Calu3 (cell line): ENCODE measurements around the gene BSCL2. TPM values are rescaled to one million over a fixed set of nuclear protein-coding genes. Genes with fewer than 3 reads are reported as not detected.
"Not testable (repeated sequence)": the region's sequence is repeated elsewhere in the genome, so short reads cannot be mapped to it uniquely, and the experiment has no call there.

Experiments used
- BruUV-seq: library from RNA; stranded (reverse); fragments of 400-500 nt; replicated peaks from 2 replicates; lab custom pipeline; 2021; lab: Mats Ljungman, UMichigan
- CTCF ChIA-PET: fragments of 300-600 bp; sonication (Branson Sonifier 250); formaldehyde crosslinking; loops from one replicate; lab custom pipeline; 2022; ENCODE audit warnings: antibody characterized with exemption; lab: Charles Lee
- DNase-seq: peaks from one replicate; pipeline ENCODE4 v3.0.0; 2022
- H3K27ac Mint-ChIP-seq: one replicate; pipeline ENCODE4 v1.8.0; 2022; ENCODE audit warnings: mixed read lengths; ENCODE audit not compliant: unreplicated experiment
- H3K27me3 Mint-ChIP-seq: one replicate; pipeline ENCODE4 v1.8.0; 2022; ENCODE audit warnings: mixed read lengths; ENCODE audit not compliant: unreplicated experiment
- H3K36me3 Mint-ChIP-seq: one replicate; pipeline ENCODE4 v1.8.0; 2022; ENCODE audit warnings: mild to moderate bottlenecking, moderate library complexity, mixed read lengths; ENCODE audit not compliant: insufficient read depth, unreplicated experiment
- H3K4me1 Mint-ChIP-seq: one replicate; pipeline ENCODE4 v1.8.0; 2022; ENCODE audit warnings: mild to moderate bottlenecking, low read depth, mixed read lengths; ENCODE audit not compliant: unreplicated experiment
- H3K4me3 Mint-ChIP-seq: one replicate; pipeline ENCODE4 v1.8.0; 2022; ENCODE audit warnings: mild to moderate bottlenecking, low read depth, moderate library complexity, mixed read lengths; ENCODE audit not compliant: unreplicated experiment
- H3K9me3 Mint-ChIP-seq: one replicate; pipeline ENCODE4 v1.8.0; 2022; ENCODE audit warnings: low read depth, mixed read lengths; ENCODE audit not compliant: unreplicated experiment
- CTCF ChIP-seq: fragments of 200-600 bp; IDR thresholded peaks from one replicate; pipeline ENCODE4 v1.8.0; 2022; ENCODE audit warnings: antibody characterized with exemption; ENCODE audit not compliant: unreplicated experiment
- intact Hi-C: fragments of 100-400 bp; cut with micrococcal nuclease; formaldehyde crosslinking; loops from one replicate; pipeline ENCODE4 v1.10.0; 2022; ENCODE audit not compliant: unreplicated experiment
- total RNA-seq: library from RNA; stranded (reverse); gene quantifications from 2 replicates; pipeline ENCODE4 v1.2.3, GENCODE V29; 2022

Gene BSCL2
- total RNA-seq, 1 experiment from 2014 or later: 71.5 TPM

DNA sequence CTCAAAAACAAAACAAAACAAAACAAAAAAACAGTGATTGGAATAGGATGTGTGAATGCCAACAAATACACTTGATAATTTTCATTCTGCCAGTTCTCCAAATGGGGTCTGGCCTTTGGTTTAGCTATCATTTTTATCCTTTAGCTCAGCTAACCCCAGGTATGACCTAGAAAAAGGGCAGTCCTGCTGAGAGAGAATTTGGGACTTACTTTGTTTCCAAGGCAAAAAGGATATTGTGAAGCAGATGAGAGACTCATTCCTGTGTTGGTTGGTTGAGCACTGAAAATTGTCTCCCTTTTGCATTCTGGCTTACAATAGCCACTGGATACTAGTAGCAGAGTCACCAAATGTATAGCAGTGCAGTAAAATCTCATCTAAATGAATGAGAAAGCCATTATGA is 30.0 kb upstream of the BSCL2 start:
- TF ChIP-seq CTCF: no peak
- DNase-seq: no peak
- H3K4me3 Mint-ChIP-seq: no peak overlapping the region
- no peak overlapping the region for H3K27ac Mint-ChIP-seq
- CTCF ChIA-PET: interaction anchor here (0.7 kb wide), 1 partner anchor 190 kb away, joined by 3 read pairs; the partner anchor contains the start of gene AHNAK
- no peaks in the 10 kb centered on the region for H3K9me3 Mint-ChIP-seq
- BruUV-seq: no TSS peak
- intact Hi-C loops: no loop called here
- H3K4me1 Mint-ChIP-seq: no peaks in the 10 kb centered on the region
- H3K36me3 Mint-ChIP-seq: peaks cover 59% of the 10 kb centered on the region
- H3K27me3 Mint-ChIP-seq: no peaks in the 10 kb centered on the region

DNA sequence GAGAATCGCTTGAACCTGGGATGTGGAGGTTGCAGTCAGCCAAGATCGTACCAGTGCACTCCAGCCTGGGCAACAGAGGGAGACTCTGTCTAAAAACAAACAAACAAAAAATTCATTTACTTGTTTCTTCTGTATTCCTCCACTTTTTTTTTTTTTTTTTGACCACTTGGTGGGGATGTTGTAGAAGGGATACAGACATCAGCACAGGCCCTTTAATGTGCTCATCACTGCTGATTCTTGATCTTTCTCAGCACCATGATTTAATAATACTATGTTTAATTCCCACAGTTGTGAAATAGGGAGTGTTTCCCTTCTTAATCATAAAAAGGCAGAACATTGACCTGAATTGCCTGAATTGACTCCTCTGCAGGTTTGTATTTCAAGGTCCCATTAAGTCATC is 25.6 kb upstream of the BSCL2 start:
- H3K9me3 Mint-ChIP-seq: no peaks in the 10 kb centered on the region
- no peak for DNase-seq
- H3K4me1 Mint-ChIP-seq: no peaks in the 10 kb centered on the region
- H3K27me3 Mint-ChIP-seq: no peaks in the 10 kb centered on the region
- H3K36me3 Mint-ChIP-seq: peaks cover 42% of the 10 kb centered on the region
- intact Hi-C loops: no loop called here
- CTCF ChIA-PET: no interaction called here
- H3K4me3 Mint-ChIP-seq: no peak overlapping the region
- no TSS peak for BruUV-seq
- H3K27ac Mint-ChIP-seq: no peak overlapping the region
- TF ChIP-seq CTCF: no peak

DNA sequence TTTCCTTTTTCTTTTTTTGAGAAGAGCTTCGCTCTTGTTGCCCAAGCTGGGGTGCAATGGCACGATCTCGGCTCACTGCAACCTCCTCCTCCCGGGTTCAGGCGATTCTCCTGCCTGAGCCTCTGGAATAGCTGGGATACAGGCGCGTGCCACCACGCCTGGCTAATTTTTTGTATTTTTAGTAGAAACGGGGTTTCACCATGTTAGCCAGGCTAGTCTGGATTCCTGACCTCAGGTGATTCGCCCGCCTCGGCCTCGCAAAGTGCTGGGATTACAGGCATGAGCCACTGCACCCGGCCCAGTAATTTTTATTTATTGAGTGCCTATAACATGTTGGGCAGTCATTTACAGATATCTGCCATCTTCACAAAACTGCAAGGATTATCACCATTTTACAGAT is 22.9 kb upstream of the BSCL2 start:
- Mint-ChIP-seq H3K36me3 (peaks cover 54% of the 10 kb centered on the region), H3K4me3 (peak overlapping the region; percentile 89)
- H3K27ac Mint-ChIP-seq, intact Hi-C loops, H3K9me3 Mint-ChIP-seq, H3K4me1 Mint-ChIP-seq, BruUV-seq, CTCF ChIA-PET, DNase-seq, H3K27me3 Mint-ChIP-seq: not testable (repeated sequence)

DNA sequence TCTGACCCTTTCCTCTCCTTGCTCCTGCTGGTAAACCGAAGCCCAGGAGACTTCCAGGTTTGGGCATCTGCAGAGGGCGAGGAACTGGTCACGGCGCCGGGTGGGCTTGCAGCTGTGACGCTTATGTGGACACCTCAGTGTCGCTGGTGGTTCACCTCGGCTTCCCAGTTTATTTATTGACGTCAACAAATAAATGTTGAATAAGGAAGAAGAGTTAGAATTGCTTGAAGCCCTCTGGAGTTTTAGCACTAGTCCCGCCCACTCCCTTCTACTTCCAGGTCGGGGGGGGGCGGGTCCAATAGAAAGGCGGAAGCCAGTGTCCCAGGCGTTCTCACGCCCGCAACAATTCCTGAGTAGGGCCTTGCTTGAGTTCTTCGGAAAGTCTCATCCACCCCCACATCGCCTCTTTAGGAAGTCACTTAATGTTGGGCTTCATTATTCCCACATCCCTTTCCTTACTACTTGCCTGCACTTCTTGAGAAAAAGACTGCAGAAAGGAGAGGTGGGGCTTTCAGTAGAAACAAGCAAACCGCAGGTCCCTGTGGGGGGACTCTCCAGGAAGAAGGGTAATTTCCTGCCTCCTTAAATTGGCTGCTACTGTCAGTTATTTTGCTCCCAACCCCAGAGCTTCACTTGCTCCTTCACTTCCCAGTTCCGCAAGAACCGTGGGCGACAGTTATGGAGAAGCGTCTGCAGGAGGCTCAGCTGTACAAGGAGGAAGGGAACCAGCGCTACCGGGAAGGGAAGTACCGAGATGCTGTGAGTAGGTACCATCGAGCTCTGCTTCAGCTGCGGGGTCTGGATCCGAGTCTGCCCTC is 21.2 kb upstream of the BSCL2 start, which contains the start of gene TTC9C:
Gene TTC9C (plus strand): TSS at position 316 of the 818 bp plus-strand sequence. CDS start 363 bp downstream, at position 679.
- Mint-ChIP-seq H3K4me3 (peak within 1 kb of the TSS; percentile 89), H3K9me3 (no peaks in the 10 kb centered on the region), H3K4me1 (peaks cover 11% of the 10 kb centered on the region), H3K27ac (peak within 1 kb of the TSS; percentile 98), H3K27me3 (no peaks in the 10 kb centered on the region), H3K36me3 (peaks cover 68% of the 10 kb centered on the region)
- peak; percentile 85 for DNase-seq
- no peak for TF ChIP-seq CTCF
- intact Hi-C loops: no loop called here
- BruUV-seq: TSS peak; percentile 72
- CTCF ChIA-PET: interaction anchor here (0.6 to 2.2 kb wide), 7 partner anchors 26 to 155 kb away, joined by 3 to 8 read pairs (median 5); partner anchors contain the start of genes EEF1G, UQCC3 and ZBTB3

DNA sequence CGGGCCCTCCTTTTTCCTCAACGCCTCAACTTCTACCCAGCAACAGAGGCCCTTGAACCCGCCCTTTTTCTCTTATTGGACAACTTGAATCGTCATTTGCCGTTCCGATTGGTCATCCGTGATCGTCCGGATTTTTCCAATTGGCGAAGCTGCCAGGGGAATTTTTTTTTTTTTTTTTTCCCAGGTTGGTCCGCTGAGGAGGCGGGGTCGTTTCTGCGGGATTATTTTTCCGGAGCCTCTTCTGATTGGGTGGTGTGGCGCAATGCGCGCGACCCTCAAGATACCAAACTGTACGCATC is 20.6 kb upstream of the BSCL2 start:
- TF ChIP-seq CTCF: no peak
- Mint-ChIP-seq H3K4me3 (peak overlapping the region; percentile 89), H3K27ac (peak overlapping the region; percentile 98), H3K9me3 (no peaks in the 10 kb centered on the region), H3K4me1 (peaks cover 11% of the 10 kb centered on the region), H3K36me3 (peaks cover 68% of the 10 kb centered on the region), H3K27me3 (no peaks in the 10 kb centered on the region)
- BruUV-seq: no TSS peak
- CTCF ChIA-PET: interaction anchor here (0.6 to 2.2 kb wide), 9 partner anchors 12 to 821 kb away, joined by 3 to 8 read pairs (median 4); partner anchors contain the start of genes EEF1G, POLR2G, UQCC3 and ZBTB3
- DNase-seq: peak; percentile 88
- intact Hi-C loops: no loop called here
